Liver (tissue), 9 donors: ENCODE results near the gene CDKN2AIPNL. TPM values are rescaled to one million over a fixed set of nuclear protein-coding genes. Genes with fewer than 3 reads are reported as not detected.

Source experiments
- DNase-seq: peaks from one replicate; pipeline ENCODE4 v3.0.0-alpha.2; 2017; ENCODE audit warnings: low spot score
- H3K27ac ChIP-seq, 2 donors: one replicate each; pipeline ENCODE4 v1.7.0; 2013; ENCODE audit warnings: inconsistent platforms in 2 of 2, low read length in 2 of 2, control low read depth in 1 of 2, low read depth in 1 of 2, mild to moderate bottlenecking in 1 of 2
- H3K27me3 ChIP-seq, 4 donors: one replicate each; pipeline versions ENCODE4 v1.6.1 to v1.7.0; 2013; ENCODE audit warnings: low read length in 3 of 4, inconsistent platforms in 1 of 4, mild to moderate bottlenecking in 1 of 4, moderate library complexity in 1 of 4; ENCODE audit not compliant: control insufficient read depth in 4 of 4, insufficient read depth in 4 of 4
- H3K36me3 ChIP-seq, 4 donors: one replicate each; pipeline versions ENCODE4 v1.6.1 to v1.7.0; 2013; ENCODE audit warnings: low read length in 3 of 4, mild to moderate bottlenecking in 3 of 4, low read depth in 1 of 4, moderate library complexity in 1 of 4; ENCODE audit not compliant: control insufficient read depth in 4 of 4, insufficient read depth in 3 of 4
- H3K4me1 ChIP-seq, 4 donors: one replicate each; pipeline versions ENCODE4 v1.6.1 to v1.7.0; 2013; ENCODE audit warnings: low read length in 3 of 4, mild to moderate bottlenecking in 3 of 4, moderate library complexity in 1 of 4; ENCODE audit not compliant: control insufficient read depth in 4 of 4, insufficient read depth in 4 of 4
- H3K4me3 ChIP-seq, 3 donors: one replicate each; pipeline versions ENCODE4 v1.6.1 to v1.7.0; 2013; ENCODE audit warnings: low read length in 3 of 3, control low read depth in 1 of 3, low read depth in 1 of 3, mild to moderate bottlenecking in 1 of 3
- H3K9ac ChIP-seq, 2 donors: one replicate each; pipeline ENCODE4 v1.7.0; 2013; ENCODE audit warnings: low read length in 2 of 2, mild to moderate bottlenecking in 2 of 2, moderate library complexity in 2 of 2, control low read depth in 1 of 2, low read depth in 1 of 2
- H3K9me3 ChIP-seq, 4 donors: one replicate each; pipeline versions ENCODE4 v1.6.1 to v1.7.0; 2013; ENCODE audit warnings: low read length in 3 of 4; ENCODE audit not compliant: control insufficient read depth in 4 of 4
- EGR1 ChIP-seq, 2 donors: IDR thresholded peaks; 2 replicates each; pipeline ENCODE4 v1.6.1; 2016 to 2018; ENCODE audit warnings: antibody characterized with exemption in 2 of 2, low read depth in 2 of 2
- FOXA1 ChIP-seq: IDR thresholded peaks from 2 replicates; pipeline ENCODE4 v1.6.1; 2016; ENCODE audit warnings: antibody characterized with exemption
- FOXA2 ChIP-seq: IDR thresholded peaks from 2 replicates; pipeline ENCODE4 v1.6.1; 2016; ENCODE audit warnings: antibody characterized with exemption
- GABPA ChIP-seq, 2 donors: IDR thresholded peaks in 1 of 2; conservative IDR thresholded peaks in 1 of 2; 2 replicates each; pipeline ENCODE4 v1.6.1; 2016; ENCODE audit warnings: antibody characterized with exemption in 2 of 2, mild to moderate bottlenecking in 1 of 2, moderate library complexity in 1 of 2
- HNF4A ChIP-seq, 2 donors: conservative IDR thresholded peaks; 2 replicates each; pipeline ENCODE4 v1.6.1; 2016; ENCODE audit warnings: antibody characterized with exemption in 2 of 2, mild to moderate bottlenecking in 2 of 2
- HNF4G ChIP-seq: IDR thresholded peaks from 2 replicates; pipeline ENCODE4 v1.6.1; 2016; ENCODE audit warnings: antibody characterized with exemption
- JUND ChIP-seq, 2 donors: IDR thresholded peaks; 2 replicates each; pipeline ENCODE4 v1.6.1; 2016; ENCODE audit warnings: antibody characterized with exemption in 2 of 2
- NR2F2 ChIP-seq: IDR thresholded peaks from 2 replicates; pipeline ENCODE4 v1.6.1; 2016; ENCODE audit warnings: antibody characterized with exemption
- RAD21 ChIP-seq, 2 donors: IDR thresholded peaks; 2 replicates each; pipeline ENCODE4 v1.6.1; 2016; ENCODE audit warnings: antibody characterized with exemption in 2 of 2, mild to moderate bottlenecking in 2 of 2
- RXRA ChIP-seq, 2 donors: IDR thresholded peaks; 2 replicates each; pipeline ENCODE4 v1.6.1; 2017 to 2018; ENCODE audit warnings: antibody characterized with exemption in 2 of 2, mild to moderate bottlenecking in 1 of 2
- SP1 ChIP-seq: IDR thresholded peaks from 2 replicates; pipeline ENCODE4 v1.6.1; 2018; ENCODE audit warnings: antibody characterized with exemption, mild to moderate bottlenecking
- TAF1 ChIP-seq: conservative IDR thresholded peaks from 2 replicates; pipeline ENCODE4 v1.6.1; 2016; ENCODE audit warnings: antibody characterized with exemption, mild to moderate bottlenecking
- YY1 ChIP-seq: IDR thresholded peaks from 2 replicates; pipeline ENCODE4 v1.6.1; 2016; ENCODE audit warnings: antibody characterized with exemption, mild to moderate bottlenecking
- WGBS: extraction: QIAGEN DNeasy Blood & Tissue Kit; methylation state at CpG from one replicate; pipeline ENCODE4 v1.1.7; 2013; 5-methylcytosine and 5-hydroxymethylcytosine counted together
- polyA plus RNA-seq, 2 donors: library from polyadenylated mRNA; stranded (reverse) in 1 of 2; unstranded in 1 of 2; fragments of 200-250 nt in 1 of 2; fragments of >200 nt in 1 of 2; fragmentation: Nextera tagmentation in 1 of 2; extraction: Ambion mirVana in 1 of 2; gene quantifications; one replicate each; pipeline versions ENCODE4 v1.2.1 to v1.2.3, GENCODE V29; 2013 to 2015
- total RNA-seq, 2 donors: library from RNA; depleted of rRNA; stranded (reverse); fragments of >200 nt; gene quantifications; one replicate each; pipeline ENCODE4 v1.2.3, GENCODE V29; 2014
- TF ChIP-seq, protein P1 (sequence below): IDR thresholded peaks from 2 replicates; pipeline ENCODE4 v1.6.1; 2016; ENCODE audit warnings: antibody characterized with exemption
- TF ChIP-seq, protein P2 (sequence below): fragments of 150-350 bp; IDR thresholded peaks from 2 replicates; pipeline ENCODE4 v1.5.1; 2017; ENCODE audit warnings: improper control_type of control experiment, low read depth, low read length; ENCODE audit not compliant: missing input control
- TF ChIP-seq, protein P3 (sequence below): IDR thresholded peaks from 2 replicates; pipeline ENCODE4 v1.6.1; 2016; ENCODE audit warnings: antibody characterized with exemption
- TF ChIP-seq, protein P4 (sequence below): IDR thresholded peaks from 2 replicates; pipeline ENCODE4 v1.6.1; 2016; ENCODE audit warnings: antibody characterized with exemption
- TF ChIP-seq, protein P5 (sequence below): IDR thresholded peaks from 2 replicates; pipeline ENCODE4 v1.6.1; 2016; ENCODE audit warnings: antibody characterized with exemption, mild to moderate bottlenecking
- donor health status: healthy.
- donor health status: healthy.
- donor health status: healthy.
- donor health status: healthy.
- donor health status: healthy.

The CDKN2AIPNL gene
- total and polyA plus RNA-seq, 4 donors = 7.2 to 13.3 (median 9.3) TPM

DNA sequence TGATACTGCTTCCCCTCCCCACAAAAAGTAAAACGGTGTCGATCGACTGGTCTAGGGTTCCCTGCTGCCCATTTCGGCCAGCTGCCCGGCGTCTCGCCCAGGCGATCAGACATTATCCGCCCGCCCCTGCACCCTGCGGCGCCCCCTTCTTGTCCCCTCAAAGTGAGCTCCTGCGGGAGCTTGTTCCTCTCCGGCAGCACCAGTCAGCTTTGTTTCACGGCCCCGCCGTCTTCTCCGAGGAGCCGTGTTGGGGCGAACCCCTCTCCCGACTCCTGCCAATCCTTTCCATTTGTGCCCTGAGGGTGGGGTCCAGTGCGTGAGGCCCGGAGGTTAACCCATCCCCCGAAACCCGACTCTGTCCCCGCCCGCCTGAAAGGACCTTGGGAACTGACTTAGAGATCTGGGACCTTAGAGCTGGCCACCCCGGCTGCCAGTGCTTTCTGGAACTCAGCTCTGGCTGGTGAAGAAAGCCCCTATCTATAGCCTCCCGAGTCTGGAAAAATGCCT is 39.8 kb downstream of the CDKN2AIPNL start:
- peak; percentile 76 for DNase-seq
- Histone ChIP-seq H3K4me3 (peak overlapping the region; percentile 69 to 96 (median 80)), H3K9me3 (no peaks in the 10 kb centered on the region), H3K27ac (peak overlapping the region; percentile 95 to 100), H3K36me3 (peaks cover 4 to 12% (median 5%) of the 10 kb centered on the region in 4 donors), H3K27me3 (no peaks in the 10 kb centered on the region), H3K4me1 (peaks cover 2 to 24% (median 10%) of the 10 kb centered on the region in 4 donors), H3K9ac (peak overlapping the region; percentile 99 to 100)
- under 1% methylated on average over 29 of the region's 29 CpGs for WGBS
- TF ChIP-seq RXRA (IDR thresholded peaks at IDR 0.05) (peak in 1 of 2 donors; percentile 20), FOXA2 (no peak), HNF4A (conservative IDR thresholded peaks at IDR 0.05) (peak in 1 of 2 donors; percentile 25), NR2F2 (no peak), HNF4G (no peak), RAD21 (IDR thresholded peaks at IDR 0.05) (no peak)
- TF ChIP-seq, protein P1, sequence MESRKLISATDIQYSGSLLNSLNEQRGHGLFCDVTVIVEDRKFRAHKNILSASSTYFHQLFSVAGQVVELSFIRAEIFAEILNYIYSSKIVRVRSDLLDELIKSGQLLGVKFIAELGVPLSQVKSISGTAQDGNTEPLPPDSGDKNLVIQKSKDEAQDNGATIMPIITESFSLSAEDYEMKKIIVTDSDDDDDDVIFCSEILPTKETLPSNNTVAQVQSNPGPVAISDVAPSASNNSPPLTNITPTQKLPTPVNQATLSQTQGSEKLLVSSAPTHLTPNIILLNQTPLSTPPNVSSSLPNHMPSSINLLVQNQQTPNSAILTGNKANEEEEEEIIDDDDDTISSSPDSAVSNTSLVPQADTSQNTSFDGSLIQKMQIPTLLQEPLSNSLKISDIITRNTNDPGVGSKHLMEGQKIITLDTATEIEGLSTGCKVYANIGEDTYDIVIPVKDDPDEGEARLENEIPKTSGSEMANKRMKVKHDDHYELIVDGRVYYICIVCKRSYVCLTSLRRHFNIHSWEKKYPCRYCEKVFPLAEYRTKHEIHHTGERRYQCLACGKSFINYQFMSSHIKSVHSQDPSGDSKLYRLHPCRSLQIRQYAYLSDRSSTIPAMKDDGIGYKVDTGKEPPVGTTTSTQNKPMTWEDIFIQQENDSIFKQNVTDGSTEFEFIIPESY = no peak

DNA sequence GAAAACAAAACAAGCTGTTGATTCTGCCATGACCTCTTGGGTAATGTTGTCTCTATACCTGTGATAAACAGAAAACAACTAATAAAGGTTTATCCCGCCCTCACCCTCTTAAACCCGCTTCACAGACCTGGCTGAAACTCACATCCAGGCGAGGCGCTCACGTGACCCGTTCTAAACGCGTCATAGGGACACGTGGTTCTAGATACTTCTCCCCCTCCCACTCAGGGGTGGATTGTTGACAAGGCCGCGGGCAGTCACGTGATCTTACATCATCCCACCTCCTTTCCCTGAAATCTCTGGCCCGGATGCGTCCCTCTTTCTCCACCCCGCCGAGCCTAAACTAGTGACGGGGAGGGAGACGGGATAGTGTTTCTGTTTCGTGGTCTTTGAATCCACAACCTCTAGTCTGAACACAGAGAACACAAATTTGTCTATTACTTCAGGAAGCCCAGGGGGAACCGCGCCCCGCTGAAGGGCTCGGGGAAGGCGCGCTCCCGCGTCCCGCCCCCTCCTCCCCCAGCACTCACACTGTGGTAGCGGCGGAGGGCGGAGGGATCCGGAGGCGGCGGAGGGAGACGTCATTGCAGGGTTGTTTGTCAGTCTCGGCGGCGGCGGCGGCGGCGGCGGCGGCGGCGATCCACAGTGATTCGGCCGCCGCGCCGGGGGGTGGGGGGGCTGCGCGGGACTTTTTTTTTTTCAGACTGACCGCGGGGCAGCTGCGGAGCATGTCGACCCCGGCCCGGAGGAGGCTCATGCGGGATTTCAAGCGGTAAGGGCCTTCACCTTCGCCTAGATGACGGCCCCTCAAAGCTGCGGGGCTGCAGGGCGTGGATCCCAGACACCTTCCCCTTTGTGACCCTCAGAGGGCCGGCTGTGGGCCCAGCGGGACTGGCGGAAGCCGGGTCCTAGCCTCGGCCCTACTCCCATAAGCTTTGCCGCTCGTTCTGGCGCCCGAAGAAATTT is 40.5 kb downstream of the CDKN2AIPNL start, which contains the start of gene UBE2B:
TSS of gene UBE2B (plus strand) at position 699 of the 963 bp plus-strand sequence. CDS start at position 726, 27 bp downstream.
- Histone ChIP-seq H3K36me3 (peaks cover 2 to 7% (median 4%) of the 10 kb centered on the region in 4 donors), H3K4me3 (peak within 1 kb of the TSS; percentile 69 to 96 (median 80)), H3K9me3 (no peaks in the 10 kb centered on the region), H3K9ac (peak within 1 kb of the TSS; percentile 99 to 100), H3K27ac (peak within 1 kb of the TSS; percentile 95 to 100), H3K27me3 (no peaks in the 10 kb centered on the region), H3K4me1 (peaks cover 2 to 24% (median 15%) of the 10 kb centered on the region in 4 donors)
- DNase-seq = peak; percentile 97
- WGBS = under 1% methylated on average over 74 of the region's 74 CpGs
- TF ChIP-seq, protein P2, sequence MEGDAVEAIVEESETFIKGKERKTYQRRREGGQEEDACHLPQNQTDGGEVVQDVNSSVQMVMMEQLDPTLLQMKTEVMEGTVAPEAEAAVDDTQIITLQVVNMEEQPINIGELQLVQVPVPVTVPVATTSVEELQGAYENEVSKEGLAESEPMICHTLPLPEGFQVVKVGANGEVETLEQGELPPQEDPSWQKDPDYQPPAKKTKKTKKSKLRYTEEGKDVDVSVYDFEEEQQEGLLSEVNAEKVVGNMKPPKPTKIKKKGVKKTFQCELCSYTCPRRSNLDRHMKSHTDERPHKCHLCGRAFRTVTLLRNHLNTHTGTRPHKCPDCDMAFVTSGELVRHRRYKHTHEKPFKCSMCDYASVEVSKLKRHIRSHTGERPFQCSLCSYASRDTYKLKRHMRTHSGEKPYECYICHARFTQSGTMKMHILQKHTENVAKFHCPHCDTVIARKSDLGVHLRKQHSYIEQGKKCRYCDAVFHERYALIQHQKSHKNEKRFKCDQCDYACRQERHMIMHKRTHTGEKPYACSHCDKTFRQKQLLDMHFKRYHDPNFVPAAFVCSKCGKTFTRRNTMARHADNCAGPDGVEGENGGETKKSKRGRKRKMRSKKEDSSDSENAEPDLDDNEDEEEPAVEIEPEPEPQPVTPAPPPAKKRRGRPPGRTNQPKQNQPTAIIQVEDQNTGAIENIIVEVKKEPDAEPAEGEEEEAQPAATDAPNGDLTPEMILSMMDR = no peak
- TF ChIP-seq SP1 (peak; percentile 91), TAF1 (peak; percentile 49), NR2F2 (peak; percentile 26), HNF4A (conservative IDR thresholded peaks at IDR 0.05) (peak; percentile 4 to 39), FOXA2 (peak; percentile 89), JUND (IDR thresholded peaks at IDR 0.05) (peak; percentile 82 to 83), GABPA (IDR thresholded peaks at IDR 0.05 in 1 of 2, conservative IDR thresholded peaks at IDR 0.05 in 1 of 2) (peak in 1 of 2 donors; percentile 81), RAD21 (IDR thresholded peaks at IDR 0.05) (no peak), HNF4G (no peak), RXRA (IDR thresholded peaks at IDR 0.05) (peak; percentile 32 to 62), FOXA1 (peak; percentile 89), EGR1 (IDR thresholded peaks at IDR 0.05; ENCODE audit: low read depth in 2 of 2) (peak; percentile 74 to 88), YY1 (peak; percentile 59)
- TF ChIP-seq, protein P1 = peak; percentile 58
- TF ChIP-seq, protein P3, sequence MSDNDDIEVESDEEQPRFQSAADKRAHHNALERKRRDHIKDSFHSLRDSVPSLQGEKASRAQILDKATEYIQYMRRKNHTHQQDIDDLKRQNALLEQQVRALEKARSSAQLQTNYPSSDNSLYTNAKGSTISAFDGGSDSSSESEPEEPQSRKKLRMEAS = peak; percentile 93
- TF ChIP-seq, protein P4, sequence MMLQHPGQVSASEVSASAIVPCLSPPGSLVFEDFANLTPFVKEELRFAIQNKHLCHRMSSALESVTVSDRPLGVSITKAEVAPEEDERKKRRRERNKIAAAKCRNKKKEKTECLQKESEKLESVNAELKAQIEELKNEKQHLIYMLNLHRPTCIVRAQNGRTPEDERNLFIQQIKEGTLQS = peak; percentile 69
- TF ChIP-seq, protein P5, sequence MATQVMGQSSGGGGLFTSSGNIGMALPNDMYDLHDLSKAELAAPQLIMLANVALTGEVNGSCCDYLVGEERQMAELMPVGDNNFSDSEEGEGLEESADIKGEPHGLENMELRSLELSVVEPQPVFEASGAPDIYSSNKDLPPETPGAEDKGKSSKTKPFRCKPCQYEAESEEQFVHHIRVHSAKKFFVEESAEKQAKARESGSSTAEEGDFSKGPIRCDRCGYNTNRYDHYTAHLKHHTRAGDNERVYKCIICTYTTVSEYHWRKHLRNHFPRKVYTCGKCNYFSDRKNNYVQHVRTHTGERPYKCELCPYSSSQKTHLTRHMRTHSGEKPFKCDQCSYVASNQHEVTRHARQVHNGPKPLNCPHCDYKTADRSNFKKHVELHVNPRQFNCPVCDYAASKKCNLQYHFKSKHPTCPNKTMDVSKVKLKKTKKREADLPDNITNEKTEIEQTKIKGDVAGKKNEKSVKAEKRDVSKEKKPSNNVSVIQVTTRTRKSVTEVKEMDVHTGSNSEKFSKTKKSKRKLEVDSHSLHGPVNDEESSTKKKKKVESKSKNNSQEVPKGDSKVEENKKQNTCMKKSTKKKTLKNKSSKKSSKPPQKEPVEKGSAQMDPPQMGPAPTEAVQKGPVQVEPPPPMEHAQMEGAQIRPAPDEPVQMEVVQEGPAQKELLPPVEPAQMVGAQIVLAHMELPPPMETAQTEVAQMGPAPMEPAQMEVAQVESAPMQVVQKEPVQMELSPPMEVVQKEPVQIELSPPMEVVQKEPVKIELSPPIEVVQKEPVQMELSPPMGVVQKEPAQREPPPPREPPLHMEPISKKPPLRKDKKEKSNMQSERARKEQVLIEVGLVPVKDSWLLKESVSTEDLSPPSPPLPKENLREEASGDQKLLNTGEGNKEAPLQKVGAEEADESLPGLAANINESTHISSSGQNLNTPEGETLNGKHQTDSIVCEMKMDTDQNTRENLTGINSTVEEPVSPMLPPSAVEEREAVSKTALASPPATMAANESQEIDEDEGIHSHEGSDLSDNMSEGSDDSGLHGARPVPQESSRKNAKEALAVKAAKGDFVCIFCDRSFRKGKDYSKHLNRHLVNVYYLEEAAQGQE = peak; percentile 93
